OCI-LY3 (cell line): ENCODE measurements around the gene CAPN14.

Experiments used
- H2AFZ ChIP-seq: fragments of 200-600, 300-600 bp; shearing (Covaris generic); 2 replicates; pipeline ENCODE4 v1.6.0; 2014; ENCODE audit warnings: antibody characterized with exemption, low read depth, low read length
- H3K27ac ChIP-seq: fragments of 200-600, 300-600 bp; sonication (generic); 2 replicates; pipeline ENCODE4 v1.5.1; 2014; ENCODE audit warnings: mild to moderate bottlenecking, low read length, moderate library complexity, mixed read lengths
- H3K27me3 ChIP-seq: fragments of 200-600, 300-600 bp; sonication (generic); 2 replicates; pipeline ENCODE4 v1.6.1; 2014; ENCODE audit warnings: low read depth, low read length, mixed read lengths
- H3K36me3 ChIP-seq: fragments of 200-600, 300-600 bp; sonication (generic); replicated peaks from 2 replicates; pipeline ENCODE3; 2014; ENCODE audit warnings: low read depth, low read length, mixed read lengths
- H3K4me1 ChIP-seq: fragments of 300-600, 200-600 bp; sonication (generic); 2 replicates; pipeline ENCODE4 v1.6.1; 2014; ENCODE audit warnings: low read length, mixed read lengths
- H3K4me2 ChIP-seq: fragments of 200-600, 300-600 bp; sonication (generic); 2 replicates; pipeline ENCODE4 v1.6.1; 2014; ENCODE audit warnings: low read length, mixed read lengths
- H3K4me3 ChIP-seq: fragments of 300-600, 200-600 bp; sonication (generic); 2 replicates; pipeline ENCODE4 v1.5.1; 2014; ENCODE audit warnings: antibody characterized with exemption, mild to moderate bottlenecking, low read length, moderate library complexity
- H3K79me2 ChIP-seq: fragments of 300-600, 200-600 bp; shearing (Covaris generic); 2 replicates; pipeline ENCODE4 v1.6.1; 2014; ENCODE audit warnings: mild to moderate bottlenecking, low read length, mixed read lengths
- H3K9ac ChIP-seq: fragments of 300-600, 200-600 bp; shearing (Covaris generic); 2 replicates; pipeline ENCODE4 v1.6.0; 2014; ENCODE audit warnings: mild to moderate bottlenecking, low read length, moderate library complexity
- H3K9me3 ChIP-seq: fragments of 200-600, 300-600 bp; shearing (Covaris generic); 2 replicates; pipeline ENCODE4 v1.6.1; 2014; ENCODE audit warnings: low read length, mixed read lengths; ENCODE audit not compliant: insufficient read depth
- H4K20me1 ChIP-seq: fragments of 200-600, 300-600 bp; sonication (generic); 2 replicates; pipeline ENCODE4 v1.6.1; 2016; ENCODE audit warnings: low read length, mixed read lengths; ENCODE audit not compliant: insufficient read depth
- EZH2phosphoT487 ChIP-seq: fragments of 200-600 bp; shearing (Covaris generic); IDR thresholded peaks from 2 replicates; pipeline ENCODE4 v1.6.1; 2018; ENCODE audit warnings: antibody characterized with exemption, mixed run types, low read depth
- TF ChIP-seq, protein P1 (sequence below): fragments of 200-600, 300-600 bp; sonication (generic); IDR thresholded peaks from 2 replicates; pipeline ENCODE4 v1.5.1; 2014; ENCODE audit warnings: antibody characterized with exemption, low read length, low read depth

The CAPN14 gene

DNA sequence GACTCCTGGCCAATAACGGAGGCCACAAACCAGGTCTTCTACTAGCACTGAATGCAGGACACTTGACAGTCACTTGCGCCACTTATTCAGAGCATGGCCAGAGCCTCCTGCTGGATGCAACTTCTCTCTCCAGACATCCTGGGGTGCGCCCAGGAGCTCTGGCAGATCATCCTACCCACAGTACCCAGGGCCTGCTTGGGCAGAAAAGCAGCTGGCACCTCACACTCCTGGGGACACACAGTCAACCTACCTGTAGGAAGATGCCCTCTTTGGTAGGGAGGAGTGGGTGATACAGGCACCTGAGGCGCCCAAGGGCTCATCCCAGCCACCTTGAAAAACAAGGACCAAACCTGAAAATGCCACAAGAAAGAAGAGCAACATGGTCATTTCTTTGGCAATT, 92.4 kb downstream of the CAPN14 start:
- H3K9me3 ChIP-seq = no peaks in the 10 kb centered on the region

More for the DNA sequence above, 92.4 kb downstream of the CAPN14 start:
- no peaks in the 10 kb centered on the region for H3K27me3 ChIP-seq
- H3K36me3 ChIP-seq = peaks cover 45% of the 10 kb centered on the region
- H3K4me3 ChIP-seq = no peak overlapping the region
- TF ChIP-seq, protein P1, sequence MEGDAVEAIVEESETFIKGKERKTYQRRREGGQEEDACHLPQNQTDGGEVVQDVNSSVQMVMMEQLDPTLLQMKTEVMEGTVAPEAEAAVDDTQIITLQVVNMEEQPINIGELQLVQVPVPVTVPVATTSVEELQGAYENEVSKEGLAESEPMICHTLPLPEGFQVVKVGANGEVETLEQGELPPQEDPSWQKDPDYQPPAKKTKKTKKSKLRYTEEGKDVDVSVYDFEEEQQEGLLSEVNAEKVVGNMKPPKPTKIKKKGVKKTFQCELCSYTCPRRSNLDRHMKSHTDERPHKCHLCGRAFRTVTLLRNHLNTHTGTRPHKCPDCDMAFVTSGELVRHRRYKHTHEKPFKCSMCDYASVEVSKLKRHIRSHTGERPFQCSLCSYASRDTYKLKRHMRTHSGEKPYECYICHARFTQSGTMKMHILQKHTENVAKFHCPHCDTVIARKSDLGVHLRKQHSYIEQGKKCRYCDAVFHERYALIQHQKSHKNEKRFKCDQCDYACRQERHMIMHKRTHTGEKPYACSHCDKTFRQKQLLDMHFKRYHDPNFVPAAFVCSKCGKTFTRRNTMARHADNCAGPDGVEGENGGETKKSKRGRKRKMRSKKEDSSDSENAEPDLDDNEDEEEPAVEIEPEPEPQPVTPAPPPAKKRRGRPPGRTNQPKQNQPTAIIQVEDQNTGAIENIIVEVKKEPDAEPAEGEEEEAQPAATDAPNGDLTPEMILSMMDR = no peak
- TF ChIP-seq EZH2phosphoT487 = no peak
- H3K4me2 ChIP-seq = no peak overlapping the region
- no peak overlapping the region for H3K27ac ChIP-seq
- H3K9ac ChIP-seq = no peak overlapping the region
- no peak overlapping the region for H2AFZ ChIP-seq
- H3K79me2 ChIP-seq = peaks cover 94% of the 10 kb centered on the region
- H3K4me1 ChIP-seq = peaks cover 8% of the 10 kb centered on the region
- peaks cover 87% of the 10 kb centered on the region for H4K20me1 ChIP-seq
